MV-4-11 (cell line): Measurements from ENCODE around the gene TTC7B.

ENCODE experiments used
- DNase-seq: peaks from one replicate; lab custom pipeline; 2025; lab: John Stamatoyannopoulos, UW

The TTC7B gene

DNA sequence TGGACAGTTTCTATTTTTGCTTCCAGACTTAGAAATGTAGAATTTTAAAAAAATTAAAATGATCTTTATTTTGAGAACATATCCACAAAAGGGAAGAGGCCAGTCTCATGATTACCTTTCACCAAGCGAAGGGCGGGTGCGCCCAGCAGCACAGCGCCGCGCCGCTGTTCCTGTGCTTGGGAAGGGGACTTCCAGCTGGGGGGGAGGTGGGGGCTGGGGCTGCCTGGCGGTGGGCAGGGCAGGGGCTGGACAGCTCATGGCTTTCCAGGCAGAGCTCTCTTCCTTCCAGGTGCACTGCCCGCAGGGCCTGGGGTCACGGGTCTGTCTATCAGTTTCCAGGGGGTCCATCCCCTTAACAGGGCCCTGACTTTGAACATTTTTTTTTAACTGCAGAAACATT lies 199.9 kb downstream of the TTC7B start:
- DNase-seq = no peak

DNA sequence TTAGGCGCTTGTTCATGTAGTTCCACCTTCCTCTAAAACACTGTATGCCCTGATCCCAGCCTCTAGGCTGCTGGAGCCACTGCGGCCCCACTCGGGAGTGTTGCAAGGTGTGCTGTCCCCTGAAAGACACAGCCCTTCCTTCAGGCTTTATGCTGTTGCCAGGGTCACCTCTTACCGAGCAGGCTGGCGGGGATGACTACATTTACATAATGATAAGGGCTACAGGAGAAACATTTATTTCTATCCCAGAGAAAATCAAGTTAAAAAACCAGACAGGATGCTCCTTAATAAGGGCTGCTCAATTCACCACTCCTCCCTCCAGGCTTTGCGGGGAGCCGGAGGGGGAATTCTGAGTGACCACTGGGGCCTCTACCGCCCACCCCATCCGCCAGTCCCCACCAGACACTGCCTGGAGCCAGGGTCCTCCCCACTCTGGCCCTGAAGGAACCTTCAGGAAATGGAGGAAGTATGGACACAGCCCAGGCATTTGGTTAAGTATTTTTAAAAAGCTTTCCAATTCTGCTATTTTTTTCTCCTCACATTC lies 200.6 kb downstream of the TTC7B start:
- no peak for DNase-seq

GRCh38 chr14:90614696-90615516 lies 201.3 kb downstream of the TTC7B start:
- no peak for DNase-seq

DNA sequence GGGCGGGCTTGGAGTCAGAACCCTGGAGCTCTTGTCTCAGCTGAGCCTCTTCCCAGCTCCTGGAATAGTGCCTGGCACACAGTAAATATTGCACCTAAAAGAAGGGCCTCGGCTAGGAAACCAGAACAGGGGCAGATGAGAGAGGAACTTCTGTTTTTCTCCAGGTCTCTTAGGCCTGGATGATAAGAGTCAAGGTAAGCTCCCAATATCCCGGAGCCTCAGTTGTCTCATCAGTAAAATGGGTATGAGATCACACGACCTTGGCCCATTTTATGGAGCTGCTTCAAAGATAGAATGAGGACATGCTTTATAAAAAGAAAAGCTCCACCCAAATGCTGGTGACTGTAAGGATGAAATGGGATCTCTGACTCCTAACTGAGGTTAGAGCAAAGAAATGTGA lies 202.2 kb downstream of the TTC7B start:
- no peak for DNase-seq

- DNase-seq = no peak
Observed at GRCh38 chr14:90613453-90613852, 202.8 kb downstream of the TTC7B start.

GRCh38 chr14:90612801-90613200 lies 203.4 kb downstream of the TTC7B start:
- DNase-seq = no peak

DNA sequence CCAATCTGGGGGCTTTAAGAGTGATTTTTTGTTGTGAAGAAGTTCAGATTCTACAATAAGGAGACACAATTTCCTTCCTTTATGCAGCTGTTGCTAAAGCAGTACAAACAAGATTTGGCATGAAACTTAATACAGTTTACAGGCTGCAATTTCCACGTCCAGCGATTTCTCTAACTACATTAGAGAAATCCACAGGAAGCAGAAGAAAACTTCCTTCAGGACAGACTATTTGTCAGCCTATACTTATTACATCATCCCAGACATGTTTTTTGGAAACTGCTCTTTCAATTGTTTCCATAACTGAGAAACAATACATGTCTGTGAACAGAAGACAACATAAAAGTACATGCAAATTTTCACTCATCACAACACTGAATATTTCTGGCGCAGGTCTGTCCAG lies 204.3 kb downstream of the TTC7B start:
- no peak for DNase-seq

DNA sequence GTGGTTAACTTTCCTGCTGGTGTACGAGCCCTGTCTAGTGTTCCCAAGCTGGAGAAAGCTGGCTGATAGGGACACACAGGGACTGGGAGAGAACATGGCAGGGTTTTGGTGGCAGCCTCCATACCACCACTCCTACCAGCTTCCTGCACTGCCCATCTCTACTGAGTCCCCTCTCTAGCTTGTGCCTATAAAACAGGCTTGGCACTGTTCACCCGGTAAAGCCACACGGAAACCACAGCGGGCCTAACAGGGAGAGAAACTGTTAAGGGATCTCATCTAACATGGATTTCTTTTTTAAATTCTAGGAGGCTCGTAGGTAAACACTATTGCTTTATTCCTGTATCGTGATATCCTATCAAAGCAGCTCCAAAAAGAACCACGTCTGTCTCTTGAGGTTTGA lies 204.7 kb downstream of the TTC7B start:
- DNase-seq = no peak

DNA sequence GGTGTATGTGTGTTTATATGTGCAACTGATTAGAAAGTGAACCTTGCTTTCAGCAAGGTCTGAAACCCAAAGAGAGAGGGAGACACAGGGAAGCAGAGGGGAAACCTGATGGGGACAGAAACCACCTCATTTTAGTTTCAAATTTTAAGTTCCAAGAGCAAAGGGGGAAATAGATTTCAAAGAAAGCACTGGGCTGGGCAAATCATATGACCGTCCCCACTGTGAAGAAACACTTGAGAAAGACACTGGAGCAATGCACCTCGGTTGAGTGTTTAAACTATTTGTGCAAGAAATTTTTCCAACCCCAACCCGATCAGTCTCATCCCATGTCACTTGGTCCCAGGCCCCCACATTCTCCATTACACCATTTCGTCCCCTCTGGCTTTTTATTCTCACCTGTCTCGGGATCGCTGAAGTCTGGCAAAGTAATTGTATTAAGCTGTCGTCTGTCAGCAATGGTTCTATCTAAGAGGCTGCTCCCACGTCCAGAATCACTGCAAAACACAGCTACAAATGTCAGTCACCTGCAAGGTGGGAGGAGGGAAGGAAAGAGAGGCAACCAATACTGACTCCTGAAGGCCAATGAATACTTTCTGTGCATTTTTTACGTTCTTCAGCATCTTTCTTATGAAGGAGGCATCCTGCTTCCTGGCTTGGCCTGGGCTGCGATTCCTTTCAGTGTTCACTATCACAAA lies 205.7 kb downstream of the TTC7B start:
- peak; percentile 39 for DNase-seq

GRCh38 chr14:90609376-90609775 lies 206.9 kb downstream of the TTC7B start:
- no peak for DNase-seq

DNA sequence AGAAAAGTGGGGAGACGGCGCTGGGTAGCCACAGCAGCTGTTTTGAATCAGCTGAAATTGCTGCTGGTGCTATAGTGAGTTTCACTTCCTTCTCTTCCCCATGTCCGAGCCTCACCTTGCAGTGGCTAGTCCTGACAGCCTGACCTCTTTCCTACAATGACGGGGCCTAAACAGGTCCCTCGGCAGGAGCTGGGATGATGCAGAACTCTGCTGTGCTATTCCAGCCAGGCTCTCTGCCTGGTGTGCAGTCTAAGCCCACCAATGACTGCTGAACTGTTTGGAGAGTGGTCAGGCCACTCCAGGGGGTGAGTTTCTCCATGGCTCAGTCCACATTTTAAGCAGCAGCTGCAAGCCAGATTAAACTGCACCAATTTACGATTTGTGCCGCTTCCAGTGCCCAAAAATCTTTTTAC lies 207.3 kb downstream of the TTC7B start:
- peak; percentile 58 for DNase-seq

DNA sequence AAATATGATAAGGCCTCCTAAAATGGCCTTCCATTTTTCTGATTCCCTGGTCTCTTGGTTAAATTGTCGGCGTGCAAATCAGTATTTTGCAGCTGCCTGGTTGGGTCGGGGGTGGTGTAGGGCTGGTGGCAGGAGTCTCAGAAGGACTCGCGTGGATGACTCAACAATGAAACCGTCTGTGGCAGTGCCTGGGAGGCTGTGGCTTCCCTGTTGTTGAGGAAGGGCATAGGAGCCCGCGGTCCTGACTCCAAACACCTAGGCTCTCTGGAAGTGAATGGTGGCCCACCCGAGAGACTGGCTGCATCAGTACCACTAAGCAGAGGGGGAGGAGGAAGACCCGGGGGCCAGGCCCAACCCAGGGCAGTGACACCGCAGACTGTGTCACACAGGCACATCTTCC lies 207.9 kb downstream of the TTC7B start:
- DNase-seq = peak; percentile 58

DNA sequence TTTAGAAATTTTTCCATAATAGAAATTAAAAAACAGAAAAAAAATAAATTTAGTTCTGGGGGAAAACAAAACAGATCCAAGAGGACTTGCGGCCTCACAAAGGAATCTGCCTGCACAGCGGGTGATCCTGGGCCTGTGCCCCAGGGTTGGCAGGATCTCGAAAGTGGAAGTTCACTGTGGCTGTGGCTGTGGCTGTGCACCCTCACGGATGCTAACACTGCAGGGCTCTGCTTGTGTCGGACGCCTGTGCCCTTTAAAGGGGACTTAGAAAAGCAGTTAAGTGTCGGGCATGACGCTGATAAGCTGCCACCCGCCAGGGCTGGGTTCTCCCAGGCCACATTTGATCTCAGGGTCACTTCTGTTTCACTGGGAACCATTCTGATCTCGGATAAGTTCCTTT lies 209.1 kb downstream of the TTC7B start:
- DNase-seq = peak; percentile 80

GRCh38 chr14:90606434-90606833 lies 209.8 kb downstream of the TTC7B start:
- no peak for DNase-seq

GRCh38 chr14:90605430-90605829 lies 210.8 kb downstream of the TTC7B start:
- no peak for DNase-seq

DNA sequence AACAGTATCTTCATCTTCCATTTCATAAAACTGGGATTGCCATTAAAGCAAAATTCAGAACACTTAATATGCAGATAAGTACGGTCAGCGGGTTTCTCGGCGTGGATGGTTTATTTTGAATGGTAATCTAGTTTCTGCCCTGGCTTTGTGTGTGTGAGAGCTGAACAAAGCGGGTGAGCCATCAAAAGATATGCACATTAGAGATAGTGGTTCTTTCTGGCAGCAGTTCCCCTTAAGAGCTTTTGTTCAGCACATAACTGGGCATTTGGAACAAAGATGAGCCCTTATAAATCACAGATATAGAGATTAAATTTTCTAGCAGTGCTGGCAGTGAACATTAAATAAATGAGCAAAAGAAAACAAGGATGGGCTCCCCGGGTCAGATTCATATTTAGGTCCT lies 211.9 kb downstream of the TTC7B start:
- DNase-seq = no peak

DNA sequence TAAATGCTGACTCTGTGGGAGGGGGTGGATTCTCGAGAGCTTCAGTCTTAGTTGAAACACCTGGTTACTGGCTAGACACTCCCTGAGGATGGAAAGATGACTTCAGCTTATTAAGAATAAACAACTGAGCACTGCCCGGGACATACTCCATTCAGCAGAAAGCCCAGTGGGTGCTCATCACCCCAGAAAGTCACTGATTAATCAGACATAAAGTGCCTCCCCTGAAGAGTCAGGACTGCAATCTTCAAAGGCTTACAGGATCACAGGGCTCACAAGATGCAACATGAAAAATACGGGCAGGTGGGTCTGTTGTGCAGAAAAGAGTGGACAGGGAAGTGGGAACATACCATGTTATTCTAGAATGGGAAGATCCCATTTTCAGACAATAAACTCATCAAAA lies 212.4 kb downstream of the TTC7B start:
- no peak for DNase-seq

DNA sequence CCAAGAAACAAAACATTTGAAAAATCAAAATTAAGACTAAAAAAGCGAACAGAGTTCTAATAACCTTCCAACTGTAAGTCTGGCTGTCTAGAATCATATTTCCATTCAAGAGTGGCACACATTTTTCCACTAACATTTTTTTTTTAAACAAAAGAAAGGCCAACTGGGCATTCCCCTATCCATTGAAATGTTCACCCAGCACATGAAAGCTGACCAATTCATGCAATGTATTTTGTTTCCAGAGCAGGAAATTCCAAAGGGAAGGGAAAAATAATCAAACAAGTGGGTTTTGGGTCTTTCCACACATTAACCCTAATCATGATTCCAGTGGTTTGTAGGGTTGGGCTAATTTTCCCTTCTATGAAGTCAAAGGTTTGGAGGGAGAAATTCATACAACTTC lies 212.9 kb downstream of the TTC7B start:
- no peak for DNase-seq

DNA sequence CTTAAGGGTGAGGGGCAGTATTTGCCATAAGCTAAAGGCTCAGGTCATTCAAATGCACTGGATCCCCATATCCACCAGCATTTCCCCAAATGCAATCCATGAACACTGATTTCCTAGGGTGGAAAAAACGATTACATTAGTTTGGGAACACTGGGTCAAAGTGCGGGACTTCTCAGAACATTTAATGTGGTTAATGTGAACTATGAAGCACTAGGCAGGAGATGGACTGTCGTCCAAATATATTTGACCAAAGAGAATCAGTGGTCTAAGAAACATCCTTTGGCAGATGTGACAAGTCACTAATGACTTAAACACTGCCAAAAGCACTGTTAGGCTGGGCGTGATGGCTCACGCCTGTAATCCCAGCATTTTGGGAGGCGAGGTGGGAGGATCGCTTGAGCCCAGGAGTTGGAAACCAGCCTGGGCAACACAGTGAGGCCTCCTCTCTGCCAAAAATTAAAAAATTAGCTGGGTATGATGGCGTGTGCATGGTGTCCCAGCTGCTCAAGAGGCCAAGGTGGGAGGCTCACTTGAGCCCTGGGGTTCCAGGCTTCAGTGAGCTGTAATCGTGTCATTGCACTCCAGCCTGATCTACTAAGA lies 214.0 kb downstream of the TTC7B start:
- no peak for DNase-seq

GRCh38 chr14:90601563-90601962 lies 214.7 kb downstream of the TTC7B start:
- no peak for DNase-seq

DNA sequence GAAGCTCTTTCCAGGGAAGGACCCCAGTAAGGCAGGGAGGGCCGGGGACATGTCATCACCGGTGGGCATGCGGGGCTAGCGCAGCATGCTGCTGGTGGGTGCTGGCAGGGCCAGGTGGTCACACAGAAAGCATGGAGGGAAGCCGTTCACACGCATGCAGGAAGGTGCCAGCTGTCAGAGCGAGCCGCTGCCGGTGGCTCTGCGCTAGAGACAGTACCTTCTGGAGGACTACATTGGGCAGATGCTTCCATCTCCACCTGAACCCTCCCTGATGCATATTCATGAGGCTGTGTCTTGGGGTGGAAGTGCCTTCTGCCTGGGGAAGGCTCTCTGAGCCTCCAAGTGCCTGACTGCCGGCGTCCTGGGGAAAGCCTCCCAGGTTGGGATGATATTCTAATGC lies 215.6 kb downstream of the TTC7B start:
- no peak for DNase-seq

DNA sequence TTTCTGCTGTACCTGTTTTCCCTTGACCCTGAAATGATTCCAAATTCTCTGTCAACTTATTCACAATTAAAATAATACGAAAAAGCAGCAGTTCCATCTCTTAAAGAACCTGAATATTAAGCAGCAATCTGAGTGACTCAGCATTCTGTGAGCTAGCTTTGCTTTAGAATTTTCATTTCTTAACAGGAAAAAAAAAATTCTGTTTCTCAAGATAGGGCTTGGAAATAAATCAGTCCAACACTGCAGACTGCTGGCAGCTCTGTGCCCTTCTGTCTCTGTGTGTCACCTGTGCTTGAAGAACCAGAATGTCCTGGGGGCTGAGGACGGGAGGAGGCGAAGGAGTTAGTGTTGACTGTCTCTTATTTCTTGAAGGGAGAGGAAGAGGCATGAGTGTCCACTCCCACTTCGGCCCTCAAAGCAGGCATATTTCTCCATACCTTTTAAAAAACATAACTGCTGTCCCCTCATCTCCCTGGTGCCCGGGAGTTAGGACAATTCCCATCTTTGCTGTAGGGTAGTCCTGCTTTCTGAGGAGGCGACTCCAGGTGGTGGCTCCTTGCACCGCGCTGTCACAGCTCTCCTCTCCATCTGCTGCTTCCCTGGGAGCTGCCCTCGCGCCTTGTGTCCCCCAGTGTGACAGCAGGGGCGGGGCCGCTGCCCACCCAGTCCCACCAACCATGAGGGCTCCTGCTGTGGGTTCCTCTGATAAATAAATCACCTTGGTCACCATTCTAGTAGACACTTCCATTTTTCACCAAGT lies 216.3 kb downstream of the TTC7B start:
- DNase-seq = no peak
